ENCODE results near the gene ICAM4. TPM values are rescaled to one million over a fixed set of nuclear protein-coding genes. Genes with fewer than 3 reads are reported as not detected.

ICAM4 gene
- polyA plus RNA-seq, 1 donor from 2014 or later = not detected

- Histone ChIP-seq H3K27me3 (ENCODE audit: insufficient read depth, low read depth, low read length) (no peaks in the 10 kb centered on the region), H3K9ac (ENCODE audit: low read length) (no peak overlapping the region), H3K27ac (ENCODE audit: low read length) (no peak overlapping the region), H3K36me3 (ENCODE audit: insufficient read depth, low read length) (no peaks in the 10 kb centered on the region), H3K4me3 (ENCODE audit: low read length) (no peak overlapping the region), H3K4me2 (ENCODE audit: low read length) (no peak overlapping the region), H3K9me3 (ENCODE audit: low read length) (no peaks in the 10 kb centered on the region), H3K9me2 (ENCODE audit: insufficient read depth, low read length) (no peaks in the 10 kb centered on the region), H4K20me1 (ENCODE audit: insufficient read depth) (no peaks in the 10 kb centered on the region), H3F3A (ENCODE audit: insufficient read depth, low read length, poor library complexity, severe bottlenecking) (no peaks in the 10 kb centered on the region), H2AFZ (ENCODE audit: low read depth, low read length) (no peak overlapping the region), H3K79me2 (replicated peaks; ENCODE audit: insufficient read depth, low read length) (peaks cover 22% of the 10 kb centered on the region)
- TF ChIP-seq, protein P1, sequence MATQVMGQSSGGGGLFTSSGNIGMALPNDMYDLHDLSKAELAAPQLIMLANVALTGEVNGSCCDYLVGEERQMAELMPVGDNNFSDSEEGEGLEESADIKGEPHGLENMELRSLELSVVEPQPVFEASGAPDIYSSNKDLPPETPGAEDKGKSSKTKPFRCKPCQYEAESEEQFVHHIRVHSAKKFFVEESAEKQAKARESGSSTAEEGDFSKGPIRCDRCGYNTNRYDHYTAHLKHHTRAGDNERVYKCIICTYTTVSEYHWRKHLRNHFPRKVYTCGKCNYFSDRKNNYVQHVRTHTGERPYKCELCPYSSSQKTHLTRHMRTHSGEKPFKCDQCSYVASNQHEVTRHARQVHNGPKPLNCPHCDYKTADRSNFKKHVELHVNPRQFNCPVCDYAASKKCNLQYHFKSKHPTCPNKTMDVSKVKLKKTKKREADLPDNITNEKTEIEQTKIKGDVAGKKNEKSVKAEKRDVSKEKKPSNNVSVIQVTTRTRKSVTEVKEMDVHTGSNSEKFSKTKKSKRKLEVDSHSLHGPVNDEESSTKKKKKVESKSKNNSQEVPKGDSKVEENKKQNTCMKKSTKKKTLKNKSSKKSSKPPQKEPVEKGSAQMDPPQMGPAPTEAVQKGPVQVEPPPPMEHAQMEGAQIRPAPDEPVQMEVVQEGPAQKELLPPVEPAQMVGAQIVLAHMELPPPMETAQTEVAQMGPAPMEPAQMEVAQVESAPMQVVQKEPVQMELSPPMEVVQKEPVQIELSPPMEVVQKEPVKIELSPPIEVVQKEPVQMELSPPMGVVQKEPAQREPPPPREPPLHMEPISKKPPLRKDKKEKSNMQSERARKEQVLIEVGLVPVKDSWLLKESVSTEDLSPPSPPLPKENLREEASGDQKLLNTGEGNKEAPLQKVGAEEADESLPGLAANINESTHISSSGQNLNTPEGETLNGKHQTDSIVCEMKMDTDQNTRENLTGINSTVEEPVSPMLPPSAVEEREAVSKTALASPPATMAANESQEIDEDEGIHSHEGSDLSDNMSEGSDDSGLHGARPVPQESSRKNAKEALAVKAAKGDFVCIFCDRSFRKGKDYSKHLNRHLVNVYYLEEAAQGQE (IDR thresholded peaks at IDR 0.05; ENCODE audit: borderline replicate concordance) = no peak
- no peak for TF ChIP-seq RAD21 (conservative IDR thresholded peaks at IDR 0.05)
- TF ChIP-seq POLR2AphosphoS5 (IDR thresholded peaks at IDR 0.05) = no peak
- no peak for TF ChIP-seq SMC3 (conservative IDR thresholded peaks at IDR 0.05; ENCODE audit: poor library complexity)
- TF ChIP-seq EZH2 (IDR thresholded peaks at IDR 0.05; ENCODE audit: borderline replicate concordance, insufficient read depth, low read length, poor library complexity, severe bottlenecking) = no peak
- TF ChIP-seq, protein P2, sequence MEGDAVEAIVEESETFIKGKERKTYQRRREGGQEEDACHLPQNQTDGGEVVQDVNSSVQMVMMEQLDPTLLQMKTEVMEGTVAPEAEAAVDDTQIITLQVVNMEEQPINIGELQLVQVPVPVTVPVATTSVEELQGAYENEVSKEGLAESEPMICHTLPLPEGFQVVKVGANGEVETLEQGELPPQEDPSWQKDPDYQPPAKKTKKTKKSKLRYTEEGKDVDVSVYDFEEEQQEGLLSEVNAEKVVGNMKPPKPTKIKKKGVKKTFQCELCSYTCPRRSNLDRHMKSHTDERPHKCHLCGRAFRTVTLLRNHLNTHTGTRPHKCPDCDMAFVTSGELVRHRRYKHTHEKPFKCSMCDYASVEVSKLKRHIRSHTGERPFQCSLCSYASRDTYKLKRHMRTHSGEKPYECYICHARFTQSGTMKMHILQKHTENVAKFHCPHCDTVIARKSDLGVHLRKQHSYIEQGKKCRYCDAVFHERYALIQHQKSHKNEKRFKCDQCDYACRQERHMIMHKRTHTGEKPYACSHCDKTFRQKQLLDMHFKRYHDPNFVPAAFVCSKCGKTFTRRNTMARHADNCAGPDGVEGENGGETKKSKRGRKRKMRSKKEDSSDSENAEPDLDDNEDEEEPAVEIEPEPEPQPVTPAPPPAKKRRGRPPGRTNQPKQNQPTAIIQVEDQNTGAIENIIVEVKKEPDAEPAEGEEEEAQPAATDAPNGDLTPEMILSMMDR (IDR thresholded peaks at IDR 0.05; ENCODE audit: poor library complexity, severe bottlenecking) = no peak
- no peak for TF ChIP-seq EP300 (conservative IDR thresholded peaks at IDR 0.05; ENCODE audit: poor library complexity, severe bottlenecking)
Observed at GRCh38 chr19:10328558-10329429, 42.0 kb downstream of the ICAM4 start.

DNA sequence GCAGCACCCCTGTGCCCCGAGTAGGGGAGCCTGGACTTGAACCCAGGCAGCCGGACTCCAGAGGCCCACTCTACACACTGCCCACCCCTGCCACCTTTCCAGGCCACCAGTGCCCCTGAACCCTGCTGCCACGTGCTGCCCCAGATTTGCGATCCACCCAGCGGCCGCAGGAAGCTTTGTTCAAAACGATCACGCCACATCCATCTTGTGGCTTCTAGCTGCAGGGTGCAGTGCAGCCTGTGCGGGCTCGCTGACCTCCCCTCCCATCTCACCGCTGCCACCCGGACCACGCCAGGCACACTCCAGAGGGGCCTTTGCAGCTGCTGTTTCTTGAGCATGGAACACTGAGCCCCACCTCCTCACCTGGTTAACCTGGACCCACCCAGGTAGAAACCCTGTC, 42.8 kb downstream of the ICAM4 start:
- H3K9me3 ChIP-seq (ENCODE audit: low read length) = no peaks in the 10 kb centered on the region
- no peaks in the 10 kb centered on the region for H3K36me3 ChIP-seq (ENCODE audit: insufficient read depth, low read length)
- no peaks in the 10 kb centered on the region for H3F3A ChIP-seq (ENCODE audit: insufficient read depth, low read length, poor library complexity, severe bottlenecking)
- TF ChIP-seq TAF1 (IDR thresholded peaks at IDR 0.05; ENCODE audit: low read depth) = no peak
- TF ChIP-seq MXI1 (conservative IDR thresholded peaks at IDR 0.05; ENCODE audit: poor library complexity, severe bottlenecking) = no peak
- H3K9me2 ChIP-seq (ENCODE audit: insufficient read depth, low read length) = no peaks in the 10 kb centered on the region
- no peaks in the 10 kb centered on the region for H4K20me1 ChIP-seq (ENCODE audit: insufficient read depth)
- H3K4me3 ChIP-seq (ENCODE audit: low read length) = no peak overlapping the region
- no peak overlapping the region for H2AFZ ChIP-seq (ENCODE audit: low read depth, low read length)
- H3K4me2 ChIP-seq (ENCODE audit: low read length) = no peak overlapping the region
- H3K9ac ChIP-seq (ENCODE audit: low read length) = no peak overlapping the region
- H3K79me2 ChIP-seq (replicated peaks; ENCODE audit: insufficient read depth, low read length) = peaks cover 22% of the 10 kb centered on the region
- no peak overlapping the region for H3K27ac ChIP-seq (ENCODE audit: low read length)
- H3K27me3 ChIP-seq (ENCODE audit: insufficient read depth, low read depth, low read length) = no peaks in the 10 kb centered on the region

Data from neural cell (in vitro differentiated cells).